ENCODE results near the gene IBTK. TPM values are rescaled to one million over a fixed set of nuclear protein-coding genes. Genes with fewer than 3 reads are reported as not detected.

IBTK gene
- total and polyA plus RNA-seq, 2 of the 8 experiments (the other 6 are each of a cell fraction or from before 2014, with no cell fraction given) = 4.6 to 24.2 TPM

- TF ChIP-seq ATF3 (IDR thresholded peaks at IDR 0.05; ENCODE audit: insufficient read depth, low read depth, low read length) (no peak), HDAC6 (IDR thresholded peaks at IDR 0.05; ENCODE audit: low read depth, low read length) (no peak), PHF8 (conservative IDR thresholded peaks at IDR 0.05; ENCODE audit: low read depth, low read length) (no peak)
Observed at GRCh38 chr6:82243884-82244283, 3.7 kb downstream of the IBTK start (continued).

All from H1 (cell line).